Mucosa of rectum (tissue), 2 donors: ENCODE measurements around the gene BTBD16.

Experiments used
- H3K27ac ChIP-seq, 2 donors: one replicate each; pipeline ENCODE4 v1.7.0; 2013; ENCODE audit warnings: inconsistent platforms in 2 of 2, low read depth in 2 of 2, low read length in 2 of 2
- H3K27me3 ChIP-seq, 2 donors: one replicate each; pipeline ENCODE4 v1.7.0; 2013; ENCODE audit warnings: low read length in 2 of 2; ENCODE audit not compliant: control insufficient read depth in 2 of 2, insufficient read depth in 2 of 2
- H3K36me3 ChIP-seq, 2 donors: one replicate each; pipeline ENCODE4 v1.7.0; 2013; ENCODE audit warnings: low read length in 2 of 2; ENCODE audit not compliant: control insufficient read depth in 2 of 2, insufficient read depth in 2 of 2
- H3K4me1 ChIP-seq, 2 donors: one replicate each; pipeline ENCODE4 v1.7.0; 2013; ENCODE audit warnings: low read length in 2 of 2, mild to moderate bottlenecking in 1 of 2; ENCODE audit not compliant: control insufficient read depth in 2 of 2, insufficient read depth in 2 of 2
- H3K4me3 ChIP-seq, 2 donors: one replicate each; pipeline ENCODE4 v1.7.0; 2013; ENCODE audit warnings: low read length in 2 of 2
- H3K9ac ChIP-seq, 2 donors: one replicate each; pipeline ENCODE4 v1.7.0; 2013; ENCODE audit warnings: low read length in 2 of 2, low read depth in 1 of 2, mild to moderate bottlenecking in 1 of 2
- H3K9me3 ChIP-seq, 2 donors: one replicate each; pipeline ENCODE4 v1.7.0; 2013; ENCODE audit warnings: low read length in 2 of 2; ENCODE audit not compliant: control insufficient read depth in 2 of 2
- donor health status: healthy.
- donor health status: Normal muscosa, but diverticular disease.

Gene BTBD16

GRCh38 chr10:122368502-122369254, 97.6 kb downstream of the BTBD16 start:
- H3K27me3 ChIP-seq: no peaks in the 10 kb centered on the region
- H3K4me1 ChIP-seq: peaks cover 0 to 5% of the 10 kb centered on the region in 2 donors
- no peak overlapping the region for H3K27ac ChIP-seq
- no peak overlapping the region for H3K4me3 ChIP-seq
- H3K36me3 ChIP-seq: no peaks in the 10 kb centered on the region
- no peak overlapping the region for H3K9ac ChIP-seq
- no peaks in the 10 kb centered on the region for H3K9me3 ChIP-seq

- Histone ChIP-seq H3K36me3 (no peaks in the 10 kb centered on the region), H3K9ac (no peak overlapping the region), H3K27me3 (no peaks in the 10 kb centered on the region), H3K9me3 (no peaks in the 10 kb centered on the region), H3K4me1 (peaks cover 3 to 14% of the 10 kb centered on the region in 2 donors), H3K4me3 (peak overlapping the region in 1 of 2 donors; percentile 78), H3K27ac (no peak overlapping the region)
Measured at GRCh38 chr10:122373108-122373507, 102.0 kb downstream of the BTBD16 start.

- Histone ChIP-seq H3K27me3 (no peaks in the 10 kb centered on the region), H3K27ac (peak overlapping the region; percentile 61 to 72), H3K4me1 (peaks cover 3 to 14% of the 10 kb centered on the region in 2 donors), H3K4me3 (peak overlapping the region; percentile 78 to 83), H3K9me3 (no peaks in the 10 kb centered on the region), H3K9ac (peak overlapping the region; percentile 35 to 72), H3K36me3 (no peaks in the 10 kb centered on the region)
Measured at GRCh38 chr10:122373721-122374120, 102.6 kb downstream of the BTBD16 start.

GRCh38 chr10:122374237-122374858, 103.3 kb downstream of the BTBD16 start, which contains the start of gene PLEKHA1:
PLEKHA1 (plus strand) TSS chr10:122374708; CDS start chr10:122393201, 18,493 bp downstream.
- Histone ChIP-seq H3K4me3 (peak within 1 kb of the TSS; percentile 79 to 83), H3K9ac (peak within 1 kb of the TSS; percentile 87 to 88), H3K36me3 (no peaks in the 10 kb centered on the region), H3K4me1 (peaks cover 3 to 14% of the 10 kb centered on the region in 2 donors), H3K27ac (peak within 1 kb of the TSS; percentile 94 to 95), H3K27me3 (no peaks in the 10 kb centered on the region), H3K9me3 (no peaks in the 10 kb centered on the region)

- peaks cover 3 to 14% of the 10 kb centered on the region in 2 donors for H3K4me1 ChIP-seq
- peak overlapping the region; percentile 94 to 95 for H3K27ac ChIP-seq
- H3K27me3 ChIP-seq: no peaks in the 10 kb centered on the region
Measured at GRCh38 chr10:122374859-122375678, 104.0 kb downstream of the BTBD16 start.

GRCh38 chr10:122375679-122376160, 104.6 kb downstream of the BTBD16 start:
- no peaks in the 10 kb centered on the region for H3K9me3 ChIP-seq
- peaks cover 3 to 14% of the 10 kb centered on the region in 2 donors for H3K4me1 ChIP-seq
- H3K9ac ChIP-seq: peak overlapping the region; percentile 87 to 88
- H3K4me3 ChIP-seq: peak overlapping the region; percentile 69 to 79
- peak overlapping the region; percentile 94 to 95 for H3K27ac ChIP-seq
- H3K27me3 ChIP-seq: no peaks in the 10 kb centered on the region
- peaks cover 0 to 2% of the 10 kb centered on the region in 2 donors for H3K36me3 ChIP-seq

More at GRCh38 chr10:122374859-122375678, 104.0 kb downstream of the BTBD16 start:
- Histone ChIP-seq H3K4me3 (peak overlapping the region; percentile 69 to 79), H3K9me3 (no peaks in the 10 kb centered on the region), H3K9ac (peak overlapping the region; percentile 87 to 88), H3K36me3 (peaks cover 0 to 2% of the 10 kb centered on the region in 2 donors)

- no peaks in the 10 kb centered on the region for H3K27me3 ChIP-seq
- H3K4me1 ChIP-seq: peaks cover 3 to 14% of the 10 kb centered on the region in 2 donors
- H3K36me3 ChIP-seq: peaks cover 0 to 2% of the 10 kb centered on the region in 2 donors
- no peak overlapping the region for H3K9ac ChIP-seq
- no peak overlapping the region for H3K4me3 ChIP-seq
- H3K27ac ChIP-seq: no peak overlapping the region
- H3K9me3 ChIP-seq: no peaks in the 10 kb centered on the region
Measured at GRCh38 chr10:122376364-122376961, 105.4 kb downstream of the BTBD16 start.

- Histone ChIP-seq H3K27ac (no peak overlapping the region), H3K4me3 (no peak overlapping the region)
Measured at GRCh38 chr10:122379041-122379440, 107.9 kb downstream of the BTBD16 start.

GRCh38 chr10:122379537-122379936, 108.4 kb downstream of the BTBD16 start:
- Histone ChIP-seq H3K4me3 (no peak overlapping the region), H3K27ac (no peak overlapping the region), H3K9ac (no peak overlapping the region)

More at GRCh38 chr10:122379041-122379440, 107.9 kb downstream of the BTBD16 start:
- Histone ChIP-seq H3K36me3 (peaks cover 0 to 2% of the 10 kb centered on the region in 2 donors), H3K27me3 (no peaks in the 10 kb centered on the region), H3K4me1 (peaks cover 3 to 6% of the 10 kb centered on the region in 2 donors), H3K9me3 (no peaks in the 10 kb centered on the region), H3K9ac (no peak overlapping the region)

More at GRCh38 chr10:122379537-122379936, 108.4 kb downstream of the BTBD16 start:
- no peaks in the 10 kb centered on the region for H3K9me3 ChIP-seq
- H3K36me3 ChIP-seq: peaks cover 0 to 2% of the 10 kb centered on the region in 2 donors
- peaks cover 3 to 6% of the 10 kb centered on the region in 2 donors for H3K4me1 ChIP-seq
- H3K27me3 ChIP-seq: no peaks in the 10 kb centered on the region
